ENCODE measurements around the gene TXK.
A peak's percentile ranks its signal among the peaks of the same experiment; 100 is the strongest.
"Not testable (repeated sequence)": the region's sequence is repeated elsewhere in the genome, so short reads cannot be mapped to it uniquely, and the experiment has no call there.

The TXK gene

GRCh38 chr4:48134081-48134480 is at the start of gene TXK:
TXK (minus strand) TSS chr4:48134250; CDS start chr4:48134170, 80 bp downstream.
- no peak for DNase-seq

DNA sequence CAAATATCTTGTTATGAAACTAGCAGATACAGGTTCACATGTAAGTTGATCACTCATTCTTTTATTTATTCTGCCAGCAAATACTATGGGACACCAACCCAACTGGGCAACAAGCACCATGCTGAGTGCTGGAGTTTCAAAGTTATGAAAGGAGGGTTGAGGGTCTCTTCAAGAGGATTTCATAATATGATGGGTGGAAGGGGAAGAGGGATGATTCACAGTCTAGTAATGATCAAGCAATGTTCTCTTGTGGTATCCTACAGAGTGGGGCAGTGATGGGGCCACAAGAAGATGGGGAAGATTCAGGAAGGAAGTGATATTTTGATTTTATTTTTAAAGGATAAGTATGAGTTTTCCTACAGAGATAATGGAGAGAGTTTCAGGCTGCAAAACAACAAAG is 46.2 kb upstream of the TXK start:
- no peak for DNase-seq

GRCh38 chr4:48178931-48179330 is 44.9 kb upstream of the TXK start:
- DNase-seq, result no peak

DNA sequence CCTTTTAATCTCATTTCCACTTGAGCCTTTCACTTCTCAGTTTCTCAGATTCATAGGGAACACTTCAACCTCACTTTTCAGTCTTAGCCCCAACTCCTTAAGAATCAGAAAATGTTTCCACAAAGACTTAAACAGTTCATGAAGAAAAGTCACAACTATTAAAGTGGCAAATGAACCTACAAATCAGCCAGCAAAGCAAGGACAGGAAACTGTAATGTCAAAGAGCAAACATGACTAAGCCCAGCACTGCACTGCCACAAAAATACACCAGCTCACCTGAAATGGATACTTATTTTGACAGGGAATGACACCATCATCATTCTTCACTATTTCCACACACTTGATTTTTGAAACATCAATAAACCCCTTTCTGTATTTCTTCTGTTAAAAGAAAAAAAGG is 41.8 kb upstream of the TXK start:
- no peak for DNase-seq

GRCh38 chr4:48175328-48175727 is 41.3 kb upstream of the TXK start:
- DNase-seq, result no peak

DNA sequence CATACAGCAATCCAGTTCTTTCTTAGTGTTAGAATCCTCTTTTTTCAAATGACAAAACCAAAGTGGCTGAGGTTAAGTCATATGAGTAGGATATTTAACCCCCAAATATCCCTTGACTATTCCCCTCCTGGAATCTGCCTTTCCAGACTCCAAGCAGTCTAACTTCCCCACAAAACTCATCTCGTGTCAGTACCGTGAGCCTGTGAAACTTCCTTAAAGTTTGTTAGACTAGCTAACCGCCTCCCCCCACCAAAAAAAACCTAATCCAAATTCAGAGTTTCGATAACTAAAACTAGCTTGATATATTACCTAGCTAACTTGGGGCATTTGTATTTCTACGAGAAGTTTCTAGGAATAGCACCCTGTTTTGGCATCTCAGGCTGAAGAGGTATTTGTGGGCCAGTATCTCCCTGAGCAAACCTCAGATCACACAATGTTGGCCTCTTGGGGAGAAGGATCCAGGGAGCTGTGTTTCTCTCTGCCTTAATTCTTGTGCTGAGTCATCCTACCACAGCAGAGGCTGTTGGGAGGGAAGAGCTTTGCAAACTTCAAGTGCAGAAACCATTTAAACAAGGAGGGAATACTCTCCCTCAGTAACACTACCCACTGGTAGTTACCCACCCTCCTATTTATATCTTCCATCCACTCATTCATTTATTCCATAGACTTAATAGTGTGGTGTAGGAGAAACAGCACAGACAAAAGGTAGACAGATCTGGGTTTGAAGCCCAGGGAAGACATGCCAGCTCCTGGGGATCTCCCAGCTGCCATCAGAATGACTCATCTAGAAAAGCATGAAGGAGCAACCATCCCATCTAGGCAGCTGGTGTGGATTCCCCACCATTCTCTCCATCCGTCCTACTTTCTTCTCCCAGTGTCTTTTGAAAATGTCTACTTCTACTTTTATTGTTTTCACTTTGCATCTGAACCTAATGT is 39.3 kb upstream of the TXK start:
- DNase-seq, result no peak

GRCh38 chr4:48172651-48173050 is 38.6 kb upstream of the TXK start:
- no peak for DNase-seq

- DNase-seq, result no peak
Observed at GRCh38 chr4:48169636-48170035, 35.6 kb upstream of the TXK start.

DNA sequence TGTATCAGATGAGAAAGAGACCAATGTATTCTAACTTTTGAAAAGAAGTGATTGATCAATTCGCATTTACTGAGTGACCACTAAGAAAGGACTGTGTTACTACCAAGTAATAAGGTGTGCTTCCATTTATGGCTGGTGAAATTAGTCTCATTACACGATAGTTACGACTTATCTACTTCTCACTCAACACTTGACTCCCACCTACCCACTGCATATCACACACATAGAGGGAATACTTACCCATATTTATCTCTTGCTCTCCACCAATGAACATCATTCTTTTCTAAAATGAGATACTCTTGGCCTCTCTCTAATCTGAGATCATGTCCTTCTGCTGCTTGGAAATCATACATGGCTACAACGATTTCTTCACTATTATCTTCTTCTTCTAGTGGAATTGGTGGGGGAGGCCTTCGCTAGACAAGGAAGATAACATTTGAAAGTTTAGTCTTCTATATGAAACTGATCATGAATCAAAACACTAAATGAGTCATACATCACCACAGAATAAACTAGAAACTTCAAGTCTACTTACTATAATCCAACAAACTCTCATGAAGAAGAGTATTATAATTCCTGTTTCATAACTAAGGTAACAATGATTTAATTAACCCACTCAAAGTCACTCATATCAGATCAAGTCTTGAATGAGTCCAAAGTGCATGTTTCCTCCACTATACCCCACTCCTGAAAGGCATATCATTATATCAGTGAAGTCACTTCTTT is 33.7 kb upstream of the TXK start:
- DNase-seq, result no peak

GRCh38 chr4:48164561-48164960 is 30.5 kb upstream of the TXK start:
- not testable (repeated sequence) for DNase-seq

- no peak for DNase-seq
Observed at GRCh38 chr4:48163746-48164145, 29.7 kb upstream of the TXK start.

GRCh38 chr4:48162162-48162561 is 28.1 kb upstream of the TXK start:
- no peak for DNase-seq

GRCh38 chr4:48157271-48157670 is 23.2 kb upstream of the TXK start:
- no peak for DNase-seq

- no peak for DNase-seq
Observed at GRCh38 chr4:48156423-48156822, 22.4 kb upstream of the TXK start.

DNA sequence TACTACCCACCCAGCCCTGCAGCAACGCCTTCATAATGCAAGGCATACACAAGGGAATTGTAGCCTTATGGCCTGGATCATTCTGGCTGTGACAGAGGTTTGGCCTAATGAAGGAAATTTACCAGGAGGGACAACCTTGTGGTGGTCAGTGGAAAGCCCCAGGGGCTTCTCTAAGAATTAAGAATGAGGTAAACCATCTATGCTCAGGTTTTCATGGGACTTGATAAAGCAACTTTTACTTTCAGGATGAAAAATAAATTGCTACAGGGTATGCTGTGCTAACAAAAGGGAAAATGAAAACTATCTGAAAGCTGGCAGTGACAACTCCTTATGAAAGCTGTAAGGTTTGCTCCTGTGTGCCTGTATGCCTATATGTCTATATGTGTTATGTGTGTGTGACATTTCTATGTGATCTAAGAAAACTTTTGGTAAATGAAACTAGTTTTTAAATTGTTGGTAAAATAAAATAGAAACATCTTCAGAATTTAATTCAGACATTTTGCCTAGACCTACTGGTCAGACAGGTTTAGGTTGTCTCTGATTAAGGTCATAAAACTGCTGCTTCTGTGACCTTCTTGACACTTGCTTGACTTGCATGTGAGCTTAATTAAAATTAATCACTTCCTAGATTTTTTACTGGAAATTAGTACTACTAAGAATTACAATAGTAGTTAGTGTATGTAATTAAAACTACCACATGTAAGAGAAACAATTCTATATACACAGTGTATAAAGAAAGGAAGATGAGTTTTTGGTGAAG is 19.9 kb upstream of the TXK start:
- DNase-seq, result no peak

DNA sequence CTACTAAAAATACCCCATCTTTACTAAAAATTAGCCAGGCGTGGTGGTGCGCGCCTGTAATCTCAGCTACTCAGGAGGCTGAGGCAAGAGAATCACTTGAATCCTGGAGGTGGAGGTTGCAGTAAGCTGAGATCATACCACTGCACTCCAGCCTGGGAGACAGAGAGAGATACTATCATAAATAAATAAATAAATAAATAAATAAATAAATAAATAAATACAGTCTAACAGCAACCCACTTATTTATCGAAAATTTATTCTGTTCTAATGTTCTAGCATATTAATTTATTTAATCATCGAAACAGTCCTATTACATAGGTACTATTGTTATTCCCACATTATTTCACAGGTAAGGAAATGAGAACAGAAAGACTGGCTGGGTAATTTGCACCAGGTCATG is 18.2 kb upstream of the TXK start:
- no peak for DNase-seq

DNA sequence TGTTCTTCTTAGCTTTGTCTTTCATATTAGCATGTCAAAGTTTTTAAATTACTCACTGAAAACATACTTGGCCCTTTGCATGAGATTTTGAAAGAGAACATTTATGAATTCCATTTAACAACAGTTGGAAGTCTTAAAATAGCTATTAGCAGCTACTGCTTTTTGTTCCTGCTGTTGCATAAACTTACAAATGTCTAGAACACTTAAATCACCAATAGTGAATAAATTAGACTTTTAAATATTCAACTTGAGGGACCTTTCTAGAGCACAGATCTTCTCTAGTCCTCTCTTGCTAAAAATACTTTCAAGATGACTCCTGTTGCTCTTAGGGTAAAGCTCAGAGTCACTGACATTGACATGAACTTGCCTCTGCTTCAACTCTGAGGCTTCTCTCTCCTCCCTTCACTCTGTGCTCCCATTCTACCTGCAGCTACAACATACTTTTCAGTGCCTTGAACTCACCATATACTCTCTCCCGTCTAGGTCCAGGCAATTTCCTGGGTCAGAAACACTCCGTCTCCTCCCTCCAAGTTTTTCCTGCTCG is 15.8 kb upstream of the TXK start:
- no peak for DNase-seq

DNA sequence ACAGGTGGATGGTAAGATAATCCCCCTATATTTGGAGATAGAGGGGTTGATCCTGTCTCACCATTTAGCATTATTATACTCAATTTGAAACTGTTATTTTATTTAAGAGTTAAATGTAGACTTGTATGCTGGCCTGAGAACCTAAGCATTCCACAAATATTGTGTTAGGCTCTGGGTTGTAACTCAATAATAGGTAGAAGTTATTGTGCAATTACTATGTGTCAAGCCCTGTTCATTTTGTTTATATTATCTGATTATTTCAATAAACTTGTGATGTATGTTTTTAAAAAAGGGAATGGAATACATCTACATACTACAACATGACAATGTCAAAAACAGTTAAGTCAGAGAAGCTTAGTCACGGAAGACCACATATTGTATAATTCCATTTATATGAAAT is 13.6 kb upstream of the TXK start:
- no peak for DNase-seq

DNA sequence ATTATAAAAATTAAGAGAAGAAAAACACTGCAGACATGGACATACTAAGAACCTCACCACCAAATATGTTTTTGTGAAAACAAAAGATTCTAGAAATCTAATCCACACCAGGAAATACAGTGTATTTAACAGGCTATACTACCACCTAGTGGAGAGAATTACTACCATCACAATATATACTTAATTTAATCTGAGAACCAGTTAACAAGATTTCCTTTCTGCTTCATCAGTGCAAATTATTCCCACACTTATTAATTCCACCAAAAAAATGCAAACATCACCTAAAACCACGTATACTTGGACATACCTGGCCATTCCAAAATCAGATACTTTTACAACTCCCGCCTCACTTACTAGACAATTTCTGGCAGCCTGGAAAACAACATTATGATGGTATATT is 7.0 kb upstream of the TXK start:
- no peak for DNase-seq

- DNase-seq, result peak; percentile 37 to 47
Observed at GRCh38 chr4:48139691-48140090, 5.6 kb upstream of the TXK start.

DNA sequence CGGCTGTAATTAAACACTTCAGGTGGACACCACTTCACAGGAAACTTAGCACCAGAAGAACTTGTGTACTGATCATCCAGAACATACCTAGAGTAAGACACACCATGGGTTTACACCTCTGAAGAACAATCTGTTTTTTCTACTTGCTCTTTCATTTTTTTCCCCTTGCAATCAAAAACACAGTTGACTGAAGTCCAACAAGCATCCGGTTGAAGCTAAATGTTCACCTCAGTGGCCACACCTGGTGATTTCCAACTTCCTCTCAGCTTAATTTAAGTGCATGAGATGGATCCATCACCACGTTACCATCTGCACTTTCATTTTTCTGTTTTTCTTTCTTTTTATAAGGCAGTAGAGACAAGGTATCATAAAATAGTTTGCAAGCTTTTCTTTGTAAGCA is 4.9 kb upstream of the TXK start:
- DNase-seq, result no peak

- no peak for DNase-seq
Observed at GRCh38 chr4:48138511-48138910, 4.5 kb upstream of the TXK start.

DNA sequence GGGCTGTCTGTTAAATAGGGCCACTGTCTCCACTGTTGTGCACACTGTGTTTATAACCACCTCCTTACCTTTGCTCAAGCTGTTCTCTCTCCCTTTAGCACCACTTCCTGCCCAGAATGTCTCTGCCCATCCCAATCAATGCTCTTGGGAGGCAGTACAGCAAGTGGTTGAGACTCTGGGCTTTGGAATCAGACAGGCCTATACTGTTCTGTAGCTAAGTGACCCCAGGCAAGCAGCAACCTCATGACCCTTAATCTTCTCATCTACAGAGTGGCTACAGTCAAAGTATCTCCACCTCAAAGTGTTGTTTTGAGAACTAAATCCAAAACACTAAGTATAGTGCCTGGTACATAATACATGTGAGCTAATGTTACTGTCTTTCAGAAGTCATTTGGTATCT is 3.8 kb upstream of the TXK start:
- DNase-seq, result no peak
